SK-N-SH (cell line): Measurements from ENCODE around the gene PBRM1. TPM values are rescaled to one million over a fixed set of nuclear protein-coding genes. Genes with fewer than 3 reads are reported as not detected.

Source experiments
- CTCF ChIA-PET: fragments of 300-600, 350-600 bp; formaldehyde crosslinking; extraction: SDS; loops from one replicate; lab custom pipeline; 2021; lab: Yijun Ruan, JAX
- POLR2A ChIA-PET: fragments of 350-600 bp; sonication (Branson Sonifier 250); formaldehyde crosslinking; extraction: SDS; loops from one replicate; lab custom pipeline; 2020; ENCODE audit warnings: antibody characterized with exemption, inconsistent platforms; lab: Yijun Ruan, JAX
- DNase-seq: peaks from one replicate; pipeline ENCODE4 v3.0.0; 2012
- H2AFZ ChIP-seq: fragments of 200-600 bp; sonication (generic); 2 replicates; pipeline ENCODE4 v1.8.1; 2016; ENCODE audit warnings: antibody characterized with exemption, mild to moderate bottlenecking, low read depth
- H3F3A ChIP-seq: fragments of 200-600 bp; sonication (generic); replicated peaks from 2 replicates; pipeline ENCODE3; 2016; ENCODE audit warnings: antibody characterized with exemption, mild to moderate bottlenecking; ENCODE audit not compliant: insufficient read depth
- H3K27ac ChIP-seq, 2 experiments: fragments of 200-500 bp in 1 of 2; fragments of 200-600 bp in 1 of 2; sonication (Bioruptor generic) in 1 of 2; sonication (generic), shearing (Covaris generic) in 1 of 2; 2 replicates each; pipeline versions ENCODE4 v1.5.1 to v1.6.1; 2014 to 2016; ENCODE audit warnings: low read depth in 2 of 2, inconsistent platforms in 1 of 2, low read length in 1 of 2, mild to moderate bottlenecking in 1 of 2, mixed read lengths in 1 of 2
- H3K27me3 ChIP-seq: fragments of 200-600 bp; sonication (generic), shearing (Covaris generic); 2 replicates; pipeline ENCODE4 v1.6.1; 2016; ENCODE audit warnings: mixed run types; ENCODE audit not compliant: insufficient read depth
- H3K36me3 ChIP-seq, 2 experiments: fragments of 200-500 bp in 1 of 2; fragments of 200-600 bp in 1 of 2; sonication (Bioruptor generic) in 1 of 2; sonication (generic) in 1 of 2; replicated peaks in 1 of 2; 2 replicates each; pipeline versions ENCODE3 to v1.5.1; 2014 to 2016; ENCODE audit warnings: low read length in 1 of 2, mild to moderate bottlenecking in 1 of 2; ENCODE audit not compliant: insufficient read depth in 2 of 2, control insufficient read depth in 1 of 2
- H3K4me1 ChIP-seq, 2 experiments: fragments of 200-500 bp in 1 of 2; fragments of 200-600 bp in 1 of 2; sonication (Bioruptor generic) in 1 of 2; sonication (generic), shearing (Covaris generic) in 1 of 2; 2 replicates each; pipeline versions ENCODE4 v1.5.1 to v1.6.1; 2014 to 2016; ENCODE audit warnings: low read depth in 1 of 2, low read length in 1 of 2, mixed run types in 1 of 2; ENCODE audit not compliant: insufficient read depth in 2 of 2, control insufficient read depth in 1 of 2
- H3K4me2 ChIP-seq: fragments of 200-600 bp; sonication (generic), shearing (Covaris generic); 2 replicates; pipeline ENCODE4 v1.6.1; 2017; ENCODE audit warnings: mixed run types
- H3K4me3 ChIP-seq, 2 experiments: fragments of 200-500 bp in 1 of 2; fragments of 200-600 bp in 1 of 2; sonication (Bioruptor generic) in 1 of 2; sonication (generic), shearing (Covaris generic) in 1 of 2; 2 replicates each; pipeline versions ENCODE4 v1.5.1 to v1.8.1; 2014 to 2016; ENCODE audit warnings: low read depth in 2 of 2, inconsistent platforms in 1 of 2, low read length in 1 of 2, mild to moderate bottlenecking in 1 of 2, mixed read lengths in 1 of 2, moderate library complexity in 1 of 2
- H3K79me2 ChIP-seq: fragments of 200-600 bp; sonication (generic); 2 replicates; pipeline ENCODE4 v1.8.1; 2017; ENCODE audit warnings: mild to moderate bottlenecking; ENCODE audit not compliant: insufficient read depth
- H3K9ac ChIP-seq: fragments of 200-600 bp; sonication (generic); 2 replicates; pipeline ENCODE4 v1.6.1; 2017; ENCODE audit warnings: mixed run types
- H3K9me2 ChIP-seq: fragments of 200-600 bp; sonication (generic); 2 replicates; pipeline ENCODE4 v1.6.1; 2017; ENCODE audit warnings: mixed run types
- H3K9me3 ChIP-seq: fragments of 200-600 bp; sonication (generic); 2 replicates; pipeline ENCODE4 v1.6.1; 2017; ENCODE audit warnings: mixed run types, mild to moderate bottlenecking, moderate library complexity
- H4K20me1 ChIP-seq: fragments of 200-600 bp; sonication (generic); 2 replicates; pipeline ENCODE4 v1.6.1; 2017; ENCODE audit warnings: mild to moderate bottlenecking, mixed run types; ENCODE audit not compliant: insufficient read depth
- ELF1 ChIP-seq: IDR thresholded peaks from 2 replicates; pipeline ENCODE4 v1.4.0; 2012
- EP300 ChIP-seq, 2 experiments: IDR thresholded peaks; 2 replicates each; pipeline versions ENCODE4 v1.4.0 to v1.6.1; 2012; ENCODE audit warnings: borderline replicate concordance in 1 of 2, low read depth in 1 of 2, low read length in 1 of 2
- FOXJ3 ChIP-seq: sonication (generic); formaldehyde crosslinking; IDR thresholded peaks from 2 replicates; pipeline ENCODE4 v1.5.1; 2020; ENCODE audit warnings: mild to moderate bottlenecking, missing genetic modification reagents
- GATA2 ChIP-seq: sonication (generic); formaldehyde crosslinking; IDR thresholded peaks from 2 replicates; pipeline ENCODE4 v1.5.0; 2020; ENCODE audit warnings: mild to moderate bottlenecking, missing genetic modification reagents
- JUND ChIP-seq: IDR thresholded peaks from 2 replicates; pipeline ENCODE4 v1.4.0; 2012
- MEF2A ChIP-seq: IDR thresholded peaks from 2 replicates; pipeline ENCODE4 v1.4.0; 2012; ENCODE audit warnings: low read depth, borderline replicate concordance
- MXI1 ChIP-seq: IDR thresholded peaks from 2 replicates; pipeline ENCODE4 v1.6.1; 2012; ENCODE audit warnings: mild to moderate bottlenecking, low read depth, low read length, improper control_type of control experiment
- POLR2AphosphoS5 ChIP-seq: IDR thresholded peaks from 2 replicates; pipeline ENCODE4 v1.6.1; 2012; ENCODE audit warnings: low read depth, low read length
- RAD21 ChIP-seq: IDR thresholded peaks from 2 replicates; pipeline ENCODE4 v1.6.1; 2012; ENCODE audit warnings: mild to moderate bottlenecking, low read length
- RFX5 ChIP-seq: IDR thresholded peaks from 2 replicates; pipeline ENCODE4 v1.6.1; 2012; ENCODE audit warnings: mild to moderate bottlenecking, improper control_type of control experiment, low read length
- TEAD4 ChIP-seq: IDR thresholded peaks from 2 replicates; pipeline ENCODE4 v1.4.0; 2012; ENCODE audit warnings: mild to moderate bottlenecking, borderline replicate concordance; ENCODE audit not compliant: insufficient read depth
- YY1 ChIP-seq: IDR thresholded peaks from 2 replicates; pipeline ENCODE4 v1.4.0; 2012; ENCODE audit warnings: low read depth, mild to moderate bottlenecking
- WGBS: methylation state at CpG from one replicate; pipeline ENCODE4 v1.1.6; 2017; ENCODE audit warnings: low lambda C conversion rate; 5-methylcytosine and 5-hydroxymethylcytosine counted together
- polyA plus RNA-seq, 3 experiments: library from polyadenylated mRNA; depleted of rRNA; stranded (reverse); fragments of >200 nt; gene quantifications; 2 replicates each; pipeline ENCODE4 v1.2.3, GENCODE V29; 2012
- TF ChIP-seq, protein P1 (sequence below): IDR thresholded peaks from 2 replicates; pipeline ENCODE4; 2012
- TF ChIP-seq, protein P2 (sequence below): IDR thresholded peaks from 2 replicates; pipeline ENCODE4 v1.4.0; 2012; ENCODE audit warnings: low read depth, borderline replicate concordance
- TF ChIP-seq, protein P3 (sequence below): IDR thresholded peaks from 2 replicates; pipeline ENCODE4 v1.4.0; 2012; ENCODE audit warnings: low read depth, borderline replicate concordance
- TF ChIP-seq, protein P4 (sequence below): fragments of 200-600 bp; sonication (generic); IDR thresholded peaks from 2 replicates; pipeline ENCODE4 v1.6.1; 2017; ENCODE audit warnings: antibody characterized with exemption, mild to moderate bottlenecking, moderate library complexity
- TF ChIP-seq, protein P5 (sequence below): fragments of 150-350 bp; IDR thresholded peaks from 2 replicates; pipeline ENCODE4 v1.6.1; 2016; ENCODE audit warnings: mild to moderate bottlenecking, low read depth, low read length
- TF ChIP-seq, protein P6 (sequence below): fragments of 150-350 bp; IDR thresholded peaks from 2 replicates; pipeline ENCODE4 v1.6.1; 2017; ENCODE audit warnings: antibody characterized with exemption, low read length, low read depth, borderline replicate concordance

PBRM1 gene
- polyA plus RNA-seq, 1 of the 3 experiments (the other 2 are of a cell fraction) = 14.3 TPM

DNA sequence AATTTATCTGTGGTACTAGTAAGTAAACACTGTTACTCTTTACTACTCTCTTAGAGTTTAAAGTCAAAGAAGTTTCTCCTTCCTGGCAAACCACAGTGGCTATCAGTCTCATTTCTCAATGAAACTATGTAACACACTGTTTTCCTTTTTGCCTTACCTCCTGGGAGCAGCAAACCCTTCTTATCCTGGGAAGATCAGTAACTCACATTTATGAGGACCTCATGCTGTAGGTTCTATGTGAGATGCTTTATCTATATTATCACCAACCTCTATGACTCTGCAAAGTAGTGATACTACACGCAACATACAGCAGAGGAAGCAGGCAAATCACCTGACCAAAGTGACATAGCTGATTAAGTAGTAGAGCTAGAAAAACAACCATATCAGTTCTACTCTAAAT lies 35.3 kb downstream of the PBRM1 start (continued):
- TF ChIP-seq TEAD4 (no peak), ELF1 (no peak), MEF2A (no peak)
- TF ChIP-seq, protein P1, sequence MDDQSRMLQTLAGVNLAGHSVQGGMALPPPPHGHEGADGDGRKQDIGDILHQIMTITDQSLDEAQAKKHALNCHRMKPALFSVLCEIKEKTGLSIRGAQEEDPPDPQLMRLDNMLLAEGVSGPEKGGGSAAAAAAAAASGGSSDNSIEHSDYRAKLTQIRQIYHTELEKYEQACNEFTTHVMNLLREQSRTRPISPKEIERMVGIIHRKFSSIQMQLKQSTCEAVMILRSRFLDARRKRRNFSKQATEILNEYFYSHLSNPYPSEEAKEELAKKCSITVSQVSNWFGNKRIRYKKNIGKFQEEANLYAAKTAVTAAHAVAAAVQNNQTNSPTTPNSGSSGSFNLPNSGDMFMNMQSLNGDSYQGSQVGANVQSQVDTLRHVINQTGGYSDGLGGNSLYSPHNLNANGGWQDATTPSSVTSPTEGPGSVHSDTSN = no peak
- TF ChIP-seq, protein P2, sequence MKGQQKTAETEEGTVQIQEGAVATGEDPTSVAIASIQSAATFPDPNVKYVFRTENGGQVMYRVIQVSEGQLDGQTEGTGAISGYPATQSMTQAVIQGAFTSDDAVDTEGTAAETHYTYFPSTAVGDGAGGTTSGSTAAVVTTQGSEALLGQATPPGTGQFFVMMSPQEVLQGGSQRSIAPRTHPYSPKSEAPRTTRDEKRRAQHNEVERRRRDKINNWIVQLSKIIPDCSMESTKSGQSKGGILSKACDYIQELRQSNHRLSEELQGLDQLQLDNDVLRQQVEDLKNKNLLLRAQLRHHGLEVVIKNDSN = no peak
- TF ChIP-seq, all 33 proteins: peak for 0

DNA sequence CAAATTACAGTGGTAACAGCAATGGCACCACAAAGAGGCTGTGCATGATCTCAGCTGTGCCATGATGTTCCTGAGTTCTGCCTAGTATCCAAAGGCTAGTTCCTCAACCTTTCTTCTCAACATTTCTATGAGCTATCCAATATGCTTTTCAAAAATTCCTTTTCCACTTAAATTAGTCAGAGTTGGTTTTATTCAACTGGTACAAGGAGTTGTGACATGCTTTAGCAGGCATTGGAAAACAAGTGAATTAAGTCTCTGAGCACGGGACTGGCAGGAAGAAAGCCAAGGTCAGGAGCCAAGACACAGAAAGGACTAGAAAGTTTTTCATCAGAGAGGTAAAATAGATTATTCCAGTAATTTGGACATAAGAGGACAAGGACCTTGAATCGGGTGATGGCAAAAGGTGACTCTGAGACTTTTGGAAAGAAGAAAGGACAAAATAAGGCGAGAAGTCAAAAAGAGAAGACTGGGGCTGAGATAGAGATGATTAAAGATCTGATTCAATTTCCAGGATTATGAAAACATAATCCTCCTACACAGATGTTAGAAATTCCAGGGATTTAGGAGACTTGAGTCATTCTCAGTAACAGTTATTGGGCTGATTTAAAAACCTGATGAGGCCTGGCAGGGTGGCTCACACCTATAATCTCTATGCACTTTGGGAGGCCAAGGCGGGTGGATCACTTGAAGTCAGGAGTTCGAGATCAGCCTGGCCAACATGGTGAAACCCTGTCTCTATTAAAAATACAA lies 36.1 kb downstream of the PBRM1 start:
- Histone ChIP-seq H3K27me3 (no peaks in the 10 kb centered on the region), H3F3A (peaks cover 15% of the 10 kb centered on the region), H3K9me2 (no peaks in the 10 kb centered on the region; the same call in 1 of the 2 replicates), H3K4me1 (no peaks in the 10 kb centered on the region), H2AFZ (no peak overlapping the region), H3K9me3 (no peaks in the 10 kb centered on the region), H3K36me3 (peaks cover 72 to 77% of the 10 kb centered on the region in 2 experiments), H3K9ac (no peak overlapping the region), H3K27ac (peak overlapping the region in 1 of 2 experiments; percentile 48; a peak in 3 of 4 replicates), H4K20me1 (no peaks in the 10 kb centered on the region), H3K79me2 (peaks cover 16% of the 10 kb centered on the region; the same call in 1 of the 2 replicates), H3K4me3 (no peak overlapping the region), H3K4me2 (no peak overlapping the region)
- CTCF ChIA-PET = interaction anchor here (0.6 kb wide), 1 partner anchor 53 kb away, joined by 3 read pairs; no protein-coding TSS in a partner anchor
- 91% methylated on average over 5 of the region's 5 CpGs for WGBS
- TF ChIP-seq, protein P1 = no peak
- TF ChIP-seq JUND (no peak), YY1 (no peak), MXI1 (no peak), FOXJ3 (CRISPR knock-in tag) (no peak), GATA2 (no peak), POLR2AphosphoS5 (no peak), RAD21 (no peak), EP300 (IDR thresholded peaks at IDR 0.05; ENCODE audit: borderline replicate concordance in 1 of 2, low read depth in 1 of 2, low read length in 1 of 2) (no peak), RFX5 (no peak)
- TF ChIP-seq, protein P3, sequence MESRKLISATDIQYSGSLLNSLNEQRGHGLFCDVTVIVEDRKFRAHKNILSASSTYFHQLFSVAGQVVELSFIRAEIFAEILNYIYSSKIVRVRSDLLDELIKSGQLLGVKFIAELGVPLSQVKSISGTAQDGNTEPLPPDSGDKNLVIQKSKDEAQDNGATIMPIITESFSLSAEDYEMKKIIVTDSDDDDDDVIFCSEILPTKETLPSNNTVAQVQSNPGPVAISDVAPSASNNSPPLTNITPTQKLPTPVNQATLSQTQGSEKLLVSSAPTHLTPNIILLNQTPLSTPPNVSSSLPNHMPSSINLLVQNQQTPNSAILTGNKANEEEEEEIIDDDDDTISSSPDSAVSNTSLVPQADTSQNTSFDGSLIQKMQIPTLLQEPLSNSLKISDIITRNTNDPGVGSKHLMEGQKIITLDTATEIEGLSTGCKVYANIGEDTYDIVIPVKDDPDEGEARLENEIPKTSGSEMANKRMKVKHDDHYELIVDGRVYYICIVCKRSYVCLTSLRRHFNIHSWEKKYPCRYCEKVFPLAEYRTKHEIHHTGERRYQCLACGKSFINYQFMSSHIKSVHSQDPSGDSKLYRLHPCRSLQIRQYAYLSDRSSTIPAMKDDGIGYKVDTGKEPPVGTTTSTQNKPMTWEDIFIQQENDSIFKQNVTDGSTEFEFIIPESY = no peak
- TF ChIP-seq, protein P4, sequence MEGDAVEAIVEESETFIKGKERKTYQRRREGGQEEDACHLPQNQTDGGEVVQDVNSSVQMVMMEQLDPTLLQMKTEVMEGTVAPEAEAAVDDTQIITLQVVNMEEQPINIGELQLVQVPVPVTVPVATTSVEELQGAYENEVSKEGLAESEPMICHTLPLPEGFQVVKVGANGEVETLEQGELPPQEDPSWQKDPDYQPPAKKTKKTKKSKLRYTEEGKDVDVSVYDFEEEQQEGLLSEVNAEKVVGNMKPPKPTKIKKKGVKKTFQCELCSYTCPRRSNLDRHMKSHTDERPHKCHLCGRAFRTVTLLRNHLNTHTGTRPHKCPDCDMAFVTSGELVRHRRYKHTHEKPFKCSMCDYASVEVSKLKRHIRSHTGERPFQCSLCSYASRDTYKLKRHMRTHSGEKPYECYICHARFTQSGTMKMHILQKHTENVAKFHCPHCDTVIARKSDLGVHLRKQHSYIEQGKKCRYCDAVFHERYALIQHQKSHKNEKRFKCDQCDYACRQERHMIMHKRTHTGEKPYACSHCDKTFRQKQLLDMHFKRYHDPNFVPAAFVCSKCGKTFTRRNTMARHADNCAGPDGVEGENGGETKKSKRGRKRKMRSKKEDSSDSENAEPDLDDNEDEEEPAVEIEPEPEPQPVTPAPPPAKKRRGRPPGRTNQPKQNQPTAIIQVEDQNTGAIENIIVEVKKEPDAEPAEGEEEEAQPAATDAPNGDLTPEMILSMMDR = no peak
- TF ChIP-seq, protein P5, sequence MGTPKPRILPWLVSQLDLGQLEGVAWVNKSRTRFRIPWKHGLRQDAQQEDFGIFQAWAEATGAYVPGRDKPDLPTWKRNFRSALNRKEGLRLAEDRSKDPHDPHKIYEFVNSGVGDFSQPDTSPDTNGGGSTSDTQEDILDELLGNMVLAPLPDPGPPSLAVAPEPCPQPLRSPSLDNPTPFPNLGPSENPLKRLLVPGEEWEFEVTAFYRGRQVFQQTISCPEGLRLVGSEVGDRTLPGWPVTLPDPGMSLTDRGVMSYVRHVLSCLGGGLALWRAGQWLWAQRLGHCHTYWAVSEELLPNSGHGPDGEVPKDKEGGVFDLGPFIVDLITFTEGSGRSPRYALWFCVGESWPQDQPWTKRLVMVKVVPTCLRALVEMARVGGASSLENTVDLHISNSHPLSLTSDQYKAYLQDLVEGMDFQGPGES = no peak
- TF ChIP-seq, protein P2 = no peak
- TF ChIP-seq, protein P6, sequence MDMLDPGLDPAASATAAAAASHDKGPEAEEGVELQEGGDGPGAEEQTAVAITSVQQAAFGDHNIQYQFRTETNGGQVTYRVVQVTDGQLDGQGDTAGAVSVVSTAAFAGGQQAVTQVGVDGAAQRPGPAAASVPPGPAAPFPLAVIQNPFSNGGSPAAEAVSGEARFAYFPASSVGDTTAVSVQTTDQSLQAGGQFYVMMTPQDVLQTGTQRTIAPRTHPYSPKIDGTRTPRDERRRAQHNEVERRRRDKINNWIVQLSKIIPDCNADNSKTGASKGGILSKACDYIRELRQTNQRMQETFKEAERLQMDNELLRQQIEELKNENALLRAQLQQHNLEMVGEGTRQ = no peak
- POLR2A ChIA-PET = interaction anchor here (0.6 kb wide), 1 partner anchor 40 kb away, joined by 3 read pairs; no protein-coding TSS in a partner anchor
- DNase-seq = no peak
